ENCODE results near the gene CRYBG1.

Gene CRYBG1

GRCh38 chr6:106446287-106446885 is 85.9 kb downstream of the CRYBG1 start:
- H3K9me3 Mint-ChIP-seq = no peaks in the 10 kb centered on the region
- no peak overlapping the region for H3K4me3 Mint-ChIP-seq
- peaks cover 22% of the 10 kb centered on the region for H3K27me3 Mint-ChIP-seq (ENCODE audit: low read depth)
- no peaks in the 10 kb centered on the region for H3K36me3 Mint-ChIP-seq (ENCODE audit: low read depth)
- no peaks in the 10 kb centered on the region for H3K4me1 Mint-ChIP-seq
- peak overlapping the region; percentile 46 to 85 (median 54) for H3K27ac Mint-ChIP-seq
- peak; percentile 35 to 65 (median 49) for TF ChIP-seq CTCF (IDR thresholded peaks at IDR 0.05; ENCODE audit: unreplicated experiment in 3 of 3)

GRCh38 chr6:106446983-106447382 is 86.5 kb downstream of the CRYBG1 start:
- no peak for TF ChIP-seq CTCF (IDR thresholded peaks at IDR 0.05; ENCODE audit: unreplicated experiment in 3 of 3)
- no peaks in the 10 kb centered on the region for H3K36me3 Mint-ChIP-seq (ENCODE audit: low read depth)
- no peak overlapping the region for H3K4me3 Mint-ChIP-seq
- peaks cover 20% of the 10 kb centered on the region for H3K27me3 Mint-ChIP-seq (ENCODE audit: low read depth)
- no peaks in the 10 kb centered on the region for H3K9me3 Mint-ChIP-seq
- peak overlapping the region; percentile 46 to 85 (median 54) for H3K27ac Mint-ChIP-seq
- H3K4me1 Mint-ChIP-seq = no peaks in the 10 kb centered on the region

- Mint-ChIP-seq H3K4me3 (no peak overlapping the region), H3K36me3 (ENCODE audit: low read depth) (no peaks in the 10 kb centered on the region), H3K27ac (peak overlapping the region in 2 of 3 experiments; percentile 19 to 68), H3K27me3 (ENCODE audit: low read depth) (peaks cover 10% of the 10 kb centered on the region), H3K9me3 (no peaks in the 10 kb centered on the region), H3K4me1 (no peaks in the 10 kb centered on the region)
- TF ChIP-seq CTCF (IDR thresholded peaks at IDR 0.05; ENCODE audit: unreplicated experiment in 3 of 3) = no peak
Observed at GRCh38 chr6:106448000-106448426, 87.5 kb downstream of the CRYBG1 start.

GRCh38 chr6:106450653-106451052 is 90.1 kb downstream of the CRYBG1 start:
- Mint-ChIP-seq H3K4me3 (no peak overlapping the region), H3K27ac (no peak overlapping the region), H3K36me3 (ENCODE audit: low read depth) (no peaks in the 10 kb centered on the region), H3K4me1 (no peaks in the 10 kb centered on the region), H3K27me3 (ENCODE audit: low read depth) (peaks cover 4% of the 10 kb centered on the region), H3K9me3 (no peaks in the 10 kb centered on the region)
- no peak for TF ChIP-seq CTCF (IDR thresholded peaks at IDR 0.05; ENCODE audit: unreplicated experiment in 3 of 3)

GRCh38 chr6:106451439-106451838 is 90.9 kb downstream of the CRYBG1 start:
- peaks cover 4% of the 10 kb centered on the region for H3K27me3 Mint-ChIP-seq (ENCODE audit: low read depth)
- TF ChIP-seq CTCF (IDR thresholded peaks at IDR 0.05; ENCODE audit: unreplicated experiment in 3 of 3) = no peak
- no peaks in the 10 kb centered on the region for H3K4me1 Mint-ChIP-seq
- H3K36me3 Mint-ChIP-seq (ENCODE audit: low read depth) = no peaks in the 10 kb centered on the region
- no peak overlapping the region for H3K4me3 Mint-ChIP-seq
- no peak overlapping the region for H3K27ac Mint-ChIP-seq
- no peaks in the 10 kb centered on the region for H3K9me3 Mint-ChIP-seq

GRCh38 chr6:106452628-106453027 is 92.1 kb downstream of the CRYBG1 start:
- Mint-ChIP-seq H3K27ac (no peak overlapping the region), H3K4me3 (no peak overlapping the region), H3K4me1 (no peaks in the 10 kb centered on the region), H3K9me3 (no peaks in the 10 kb centered on the region), H3K27me3 (ENCODE audit: low read depth) (peaks cover 4% of the 10 kb centered on the region), H3K36me3 (ENCODE audit: low read depth) (no peaks in the 10 kb centered on the region)
- no peak for TF ChIP-seq CTCF (IDR thresholded peaks at IDR 0.05; ENCODE audit: unreplicated experiment in 3 of 3)

Measured in nephron (organoid).